Ishikawa (cell line): Measurements from ENCODE around the gene ETV6.

Source experiments
- CEBPB ChIP-seq: IDR thresholded peaks from 2 replicates; pipeline ENCODE4 v1.6.1; 2012
- CREB1 ChIP-seq: IDR thresholded peaks from 2 replicates; pipeline ENCODE4 v1.6.1; 2012; ENCODE audit warnings: low read depth
- EGR1 ChIP-seq: IDR thresholded peaks from 2 replicates; pipeline ENCODE4 v1.6.1; 2012
- EP300 ChIP-seq: IDR thresholded peaks from 2 replicates; pipeline ENCODE4 v1.6.1; 2012; ENCODE audit warnings: borderline replicate concordance
- FOXM1 ChIP-seq: IDR thresholded peaks from 2 replicates; pipeline ENCODE4 v1.6.1; 2012; ENCODE audit warnings: low read depth, borderline replicate concordance
- NFIC ChIP-seq: IDR thresholded peaks from 2 replicates; pipeline ENCODE4 v1.6.1; 2012
- RAD21 ChIP-seq: IDR thresholded peaks from 2 replicates; pipeline ENCODE4 v1.6.1; 2012; ENCODE audit warnings: low read depth
- REST ChIP-seq: IDR thresholded peaks from 2 replicates; pipeline ENCODE4 v1.6.1; 2012; ENCODE audit warnings: low read depth, mild to moderate bottlenecking
- TAF1 ChIP-seq: IDR thresholded peaks from 2 replicates; pipeline ENCODE4 v1.6.1; 2012; ENCODE audit warnings: low read depth, mild to moderate bottlenecking
- TCF12 ChIP-seq: IDR thresholded peaks from 2 replicates; pipeline ENCODE4 v1.6.1; 2012; ENCODE audit warnings: low read depth
- TEAD4 ChIP-seq: IDR thresholded peaks from 2 replicates; pipeline ENCODE4 v1.6.1; 2012
- USF1 ChIP-seq: IDR thresholded peaks from 2 replicates; pipeline ENCODE4 v1.6.1; 2012
- YY1 ChIP-seq: IDR thresholded peaks from 2 replicates; pipeline ENCODE4 v1.6.1; 2012; ENCODE audit warnings: low read depth
- ZBTB7A ChIP-seq: IDR thresholded peaks from 2 replicates; pipeline ENCODE4 v1.6.1; 2012; ENCODE audit warnings: low read depth
- TF ChIP-seq, protein P1 (sequence below): IDR thresholded peaks from 2 replicates; pipeline ENCODE4 v1.6.1; 2012

ETV6 gene

DNA sequence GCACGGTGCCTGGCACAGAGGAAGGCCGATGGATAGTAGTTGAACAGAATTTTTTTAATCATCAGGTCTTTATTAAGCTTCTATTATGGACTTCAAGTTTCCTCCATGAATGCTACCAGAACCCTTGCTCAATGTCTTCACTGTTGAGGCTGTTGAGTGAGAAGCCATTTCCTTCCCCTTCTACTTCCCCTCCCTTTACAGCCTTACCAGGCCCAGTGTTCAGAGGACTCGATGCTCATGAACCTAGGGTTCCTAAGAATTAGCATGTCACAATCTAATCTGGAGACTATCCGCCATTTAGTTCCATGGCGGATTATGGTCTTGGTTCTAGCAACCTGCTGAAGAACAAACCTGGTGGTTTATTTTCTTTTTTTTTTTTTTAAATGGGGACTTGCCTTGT lies 17.7 kb downstream of the ETV6 start:
- no peak for TF ChIP-seq CEBPB
- TF ChIP-seq USF1: no peak
- TF ChIP-seq YY1: no peak
- TF ChIP-seq TEAD4: no peak
- no peak for TF ChIP-seq FOXM1
- no peak for TF ChIP-seq REST
- no peak for TF ChIP-seq NFIC
- TF ChIP-seq EP300: no peak
- no peak for TF ChIP-seq CREB1
- no peak for TF ChIP-seq EGR1
- no peak for TF ChIP-seq TCF12

DNA sequence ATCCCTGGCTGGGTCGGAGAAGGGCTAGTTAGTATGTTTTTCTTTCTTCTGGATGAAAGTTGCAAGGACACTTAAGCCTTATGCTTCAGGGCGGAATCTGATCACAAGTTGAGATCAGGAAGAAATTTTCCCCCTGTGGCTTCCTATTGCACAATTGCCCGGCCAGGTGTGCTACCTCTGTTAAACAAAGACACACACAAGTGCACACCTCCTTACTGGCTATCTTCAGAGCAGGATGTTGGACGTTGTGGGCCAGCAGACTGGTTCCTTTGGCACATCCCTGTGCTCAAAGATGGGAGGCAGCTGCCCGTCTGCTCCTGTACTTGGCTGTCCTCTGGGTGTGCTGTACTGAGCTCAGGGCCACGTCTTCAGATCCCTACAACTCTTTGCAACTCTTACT lies 19.1 kb downstream of the ETV6 start:
- TF ChIP-seq REST: no peak
- TF ChIP-seq CEBPB: peak; percentile 37; the same call in 1 of the 2 replicates
- no peak for TF ChIP-seq EGR1
- no peak for TF ChIP-seq FOXM1

GRCh38 chr12:11669348-11669747 lies 19.9 kb downstream of the ETV6 start:
- TF ChIP-seq CREB1: no peak
- no peak for TF ChIP-seq YY1
- no peak for TF ChIP-seq TCF12
- TF ChIP-seq REST: no peak
- TF ChIP-seq, protein P1, sequence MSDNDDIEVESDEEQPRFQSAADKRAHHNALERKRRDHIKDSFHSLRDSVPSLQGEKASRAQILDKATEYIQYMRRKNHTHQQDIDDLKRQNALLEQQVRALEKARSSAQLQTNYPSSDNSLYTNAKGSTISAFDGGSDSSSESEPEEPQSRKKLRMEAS: no peak
- TF ChIP-seq TEAD4: no peak
- TF ChIP-seq FOXM1: no peak
- no peak for TF ChIP-seq NFIC
- no peak for TF ChIP-seq RAD21
- TF ChIP-seq EP300: no peak
- no peak for TF ChIP-seq CEBPB
- TF ChIP-seq TAF1: no peak
- TF ChIP-seq USF1: no peak

DNA sequence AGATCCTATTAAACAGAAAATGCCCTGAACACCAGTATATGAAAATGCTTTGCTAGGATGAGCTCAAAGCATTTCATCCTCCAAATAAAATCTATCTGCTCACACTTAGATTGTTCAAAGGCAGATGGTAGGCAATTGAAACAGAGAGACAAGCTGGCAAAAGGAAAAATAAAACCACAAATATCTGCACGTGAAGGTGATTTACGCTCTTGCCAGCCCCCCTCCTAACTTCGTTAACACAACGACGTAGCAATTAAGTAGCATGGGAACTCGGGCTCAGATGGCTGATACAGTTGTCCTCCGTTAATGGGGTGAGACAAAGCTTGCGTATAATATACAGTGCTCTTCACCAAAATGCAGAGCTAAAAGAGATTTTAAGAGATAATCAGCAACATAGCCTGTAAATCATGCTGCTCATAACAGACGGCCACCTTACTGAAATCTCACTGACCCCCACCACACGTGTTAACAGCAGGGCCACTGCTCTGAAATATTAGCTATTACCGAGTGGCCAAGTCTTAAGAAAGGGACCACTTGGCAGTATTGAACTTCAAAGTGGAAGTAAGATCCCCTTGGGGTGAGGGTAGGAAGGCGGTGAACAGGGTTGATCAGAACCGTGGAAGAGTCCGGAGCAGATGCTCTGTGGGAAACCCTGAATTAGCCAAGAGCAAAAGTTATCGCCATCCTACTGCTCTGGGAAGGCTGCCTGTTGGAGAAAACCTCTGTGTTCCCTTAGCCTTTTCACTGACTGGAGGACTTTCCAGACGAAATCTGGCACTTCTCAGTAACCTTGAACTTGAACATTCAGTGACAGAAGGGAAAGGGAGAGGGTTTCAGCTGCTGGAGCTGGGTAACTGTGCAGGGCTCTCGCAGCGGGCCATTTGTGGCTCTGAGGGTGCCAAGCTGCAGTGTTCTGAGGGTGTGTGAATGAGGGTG lies 23.1 kb downstream of the ETV6 start:
- TF ChIP-seq ZBTB7A (no peak), EP300 (no peak), TCF12 (no peak), CREB1 (no peak), RAD21 (no peak), TAF1 (no peak), YY1 (no peak), REST (no peak), CEBPB (no peak), USF1 (no peak), NFIC (no peak), TEAD4 (no peak), FOXM1 (no peak), EGR1 (no peak)
- TF ChIP-seq, protein P1: no peak
